K562 (cell line): Measurements from ENCODE around the gene MET. TPM values are rescaled to one million over a fixed set of nuclear protein-coding genes. Genes with fewer than 3 reads are reported as not detected.

Experiments
- ATAC-seq: fragments of 200-7000 bp; cut with Tn5 transposase; 3 replicates; pipeline ENCODE4 v1.9.1; 2020; ENCODE audit warnings: moderate library complexity
- BruUV-seq: library from RNA; stranded (reverse); fragments of 400-500 nt; replicated peaks from 2 replicates; lab custom pipeline; 2021; lab: Mats Ljungman, UMichigan
- CTCF ChIA-PET: fragments of 300-600 bp; formaldehyde crosslinking; extraction: SDS; loops from one replicate; lab custom pipeline; 2021; ENCODE audit warnings: low intra/inter-chr PET ratio; lab: Yijun Ruan, JAX
- POLR2A ChIA-PET: fragments of 300-600, 350-650 bp; sonication (Branson Sonifier 250); formaldehyde crosslinking; extraction: SDS; loops from one replicate; lab custom pipeline; 2021; ENCODE audit warnings: antibody characterized with exemption, inconsistent platforms; lab: Yijun Ruan, JAX
- DNase-seq, 4 experiments: peaks; one replicate each; pipeline versions ENCODE4 v3.0.0 to v3.0.0-alpha.2; 2011 to 2018; ENCODE audit warnings: low spot score in 3 of 4, mixed read lengths in 3 of 4; ENCODE audit errors: extremely low read depth in 1 of 4
- FAIRE-seq: peaks from 2 replicates; lab custom pipeline; 2011; peaks lifted over from hg19 to GRCh38; lab: Jason Lieb, UNC
- H2AFZ ChIP-seq: 2 replicates; pipeline ENCODE4 v1.6.0; 2011; ENCODE audit warnings: low read depth, low read length, control low read depth, inconsistent platforms
- H3K27ac ChIP-seq: fragments of 200-600 bp; 3 replicates; pipeline ENCODE4 v1.8.0; 2011; ENCODE audit warnings: low read depth, mild to moderate bottlenecking, control low read depth, inconsistent platforms, low read length, moderate library complexity, mixed read lengths; ENCODE audit errors: extremely low read depth
- H3K27me3 ChIP-seq, 2 experiments: fragments of 300-600 bp in 1 of 2; 2 replicates in 1 of 2; 3 replicates in 1 of 2; pipeline versions ENCODE4 v1.6.0 to v1.8.0; 2011; ENCODE audit warnings: inconsistent platforms in 2 of 2, low read length in 2 of 2, mild to moderate bottlenecking in 1 of 2, mixed read lengths in 1 of 2, moderate library complexity in 1 of 2; ENCODE audit not compliant: control insufficient read depth in 2 of 2, insufficient read depth in 2 of 2
- H3K36me3 ChIP-seq: fragments of 300-600 bp; 3 replicates; pipeline ENCODE4 v1.8.0; 2011; ENCODE audit warnings: mild to moderate bottlenecking, low read length, inconsistent platforms; ENCODE audit not compliant: control insufficient read depth, insufficient read depth
- H3K4me1 ChIP-seq, 2 experiments: fragments of 200-600 bp in 1 of 2; replicated peaks in 1 of 2; 2 replicates in 1 of 2; 3 replicates in 1 of 2; pipeline versions ENCODE4 v1.5.1 to v1.8.0; 2011; ENCODE audit warnings: inconsistent platforms in 2 of 2, low read length in 2 of 2, mild to moderate bottlenecking in 1 of 2, mixed read lengths in 1 of 2, moderate library complexity in 1 of 2; ENCODE audit not compliant: control insufficient read depth in 2 of 2, insufficient read depth in 2 of 2
- H3K4me2 ChIP-seq: 2 replicates; pipeline ENCODE4 v1.6.1; 2011; ENCODE audit warnings: low read length, control low read depth, inconsistent platforms, mixed read lengths; ENCODE audit not compliant: insufficient read depth
- H3K4me3 ChIP-seq: fragments of 200-600 bp; sonication (generic), shearing (Covaris generic); 2 replicates; pipeline ENCODE4 v1.5.1; 2016; ENCODE audit warnings: control low read depth, inconsistent platforms
- H3K79me2 ChIP-seq: fragments of 200-600 bp; 3 replicates; pipeline ENCODE4 v1.8.0; 2011; ENCODE audit warnings: low read length, inconsistent platforms; ENCODE audit not compliant: control insufficient read depth, insufficient read depth
- H3K9ac ChIP-seq, 2 experiments: 2 replicates each; pipeline versions ENCODE4 v1.6.0 to v1.6.1; 2011; ENCODE audit warnings: low read depth in 2 of 2, low read length in 2 of 2, control low read depth in 1 of 2, inconsistent platforms in 1 of 2, mild to moderate bottlenecking in 1 of 2, mixed read lengths in 1 of 2; ENCODE audit not compliant: insufficient read depth in 1 of 2
- H3K9me1 ChIP-seq: one replicate; pipeline ENCODE4 v1.6.0; 2011; ENCODE audit warnings: inconsistent platforms, mild to moderate bottlenecking, low read length, moderate library complexity; ENCODE audit not compliant: control insufficient read depth, insufficient read depth
- H3K9me3 ChIP-seq: replicated peaks from 2 replicates; pipeline ENCODE4 v1.5.1; 2011; ENCODE audit warnings: low read depth, low read length, inconsistent platforms; ENCODE audit not compliant: control insufficient read depth, insufficient read depth
- H4K20me1 ChIP-seq: replicated peaks from 2 replicates; pipeline ENCODE4 v1.6.1; 2011; ENCODE audit warnings: low read length, inconsistent platforms, mixed read lengths; ENCODE audit not compliant: control insufficient read depth, insufficient read depth
- CHD2 ChIP-seq: IDR thresholded peaks from 2 replicates; pipeline ENCODE4 v1.6.1; 2011; ENCODE audit warnings: low read depth, low read length
- MXI1 ChIP-seq: IDR thresholded peaks from 2 replicates; pipeline ENCODE4 v1.6.1; 2011; ENCODE audit warnings: low read depth, mild to moderate bottlenecking, improper control_type of control experiment, low read length
- RFX5 ChIP-seq: IDR thresholded peaks from 2 replicates; pipeline ENCODE4 v1.6.1; 2011; ENCODE audit warnings: low read depth, mild to moderate bottlenecking, improper control_type of control experiment, low read length
- WGBS: fragments of 100-300 bp; shearing (Covaris generic); methylation state at CpG from one replicate; pipeline ENCODE4 v1.1.6; 2016; ENCODE audit warnings: low coverage, mixed read lengths; ENCODE audit not compliant: insufficient coverage; ENCODE audit errors: missing lambda C conversion rate; 5-methylcytosine and 5-hydroxymethylcytosine counted together
- in situ Hi-C: fragments of 300-500 bp; cut with MboI; formaldehyde crosslinking; loops from 4 replicates; pipeline ENCODE4 v1.15.0; 2018; ENCODE audit warnings: inconsistent platforms, mixed read lengths
- intact Hi-C: fragments of 100-400 bp; cut with micrococcal nuclease; formaldehyde crosslinking; loops from 2 replicates; pipeline ENCODE4 v1.14.2; 2022
- polyA plus RNA-seq, 8 experiments: library from polyadenylated mRNA; depleted of rRNA in 4 of 8; stranded (reverse) in 5 of 8; unstranded in 3 of 8; fragments of >200 nt; fragmentation: Nextera tagmentation in 2 of 8; fragmentation: Illumina TruSeq in 1 of 8; extraction: Ambion mirVana in 2 of 8; extraction: Trizol in 1 of 8; gene quantifications; 2 replicates each; pipeline versions ENCODE4 v1.2.1 to v1.2.3, GENCODE V29; 2011 to 2014; ENCODE audit warnings: inconsistent platforms in 1 of 8, missing spikeins in 1 of 8
- total RNA-seq, 7 experiments: library from RNA; depleted of rRNA in 6 of 7; stranded (reverse); fragments of >200 nt in 6 of 7; fragmentation: Illumina TruSeq in 2 of 7; extraction: Trizol in 2 of 7; gene quantifications; 2 replicates each; pipeline versions ENCODE4 v1.2.1 to v1.2.3, GENCODE V29; 2011 to 2021; ENCODE audit warnings: low replicate concordance in 1 of 7
- TF ChIP-seq, protein P1 (sequence below): fragments of 200-800 bp; sonication (Bioruptor generic); IDR thresholded peaks from 2 replicates; pipeline ENCODE4 v1.6.1; 2017; ENCODE audit warnings: missing genetic modification characterization, missing compliant biosample characterization

MET gene
- total and polyA plus RNA-seq, 9 of the 15 experiments (the other 6 are each of a cell fraction or from before 2014, with no cell fraction given), result 0.84 to 2.4 (median 1.1) TPM

- no peaks in the 10 kb centered on the region for H3K9me3 ChIP-seq
- no peak overlapping the region for H2AFZ ChIP-seq
- no peaks in the 10 kb centered on the region for H3K9me1 ChIP-seq
- no peaks in the 10 kb centered on the region for H4K20me1 ChIP-seq
- H3K27me3 ChIP-seq, result peaks cover 16 to 28% of the 10 kb centered on the region in 2 experiments
- in situ Hi-C loops (no loop called here), intact Hi-C loops (loop anchor here (1.0 kb wide), 1 partner anchor 138 kb away; no protein-coding TSS in a partner anchor)
- 7% methylated on average over 7 of the region's 7 CpGs for WGBS
- FAIRE-seq, result no peak
- no peak for DNase-seq
- H3K4me3 ChIP-seq, result no peak overlapping the region
- no peaks in the 10 kb centered on the region for H3K79me2 ChIP-seq
- no peaks in the 10 kb centered on the region for H3K36me3 ChIP-seq
- BruUV-seq, result no TSS peak
- H3K4me2 ChIP-seq, result no peak overlapping the region
- H3K4me1 ChIP-seq, result peaks cover 0 to 11% of the 10 kb centered on the region in 2 experiments; a peak in 2 of 5 replicates
- ChIA-PET CTCF (interaction anchor here (0.6 to 2.6 kb wide), 5 partner anchors 131 to 553 kb away, joined by 3 to 32 read pairs (median 3); no protein-coding TSS in a partner anchor), POLR2A (no interaction called here)
- TF ChIP-seq MXI1, result no peak
- no peak for TF ChIP-seq RFX5
- TF ChIP-seq CHD2, result no peak
- TF ChIP-seq, protein P1, sequence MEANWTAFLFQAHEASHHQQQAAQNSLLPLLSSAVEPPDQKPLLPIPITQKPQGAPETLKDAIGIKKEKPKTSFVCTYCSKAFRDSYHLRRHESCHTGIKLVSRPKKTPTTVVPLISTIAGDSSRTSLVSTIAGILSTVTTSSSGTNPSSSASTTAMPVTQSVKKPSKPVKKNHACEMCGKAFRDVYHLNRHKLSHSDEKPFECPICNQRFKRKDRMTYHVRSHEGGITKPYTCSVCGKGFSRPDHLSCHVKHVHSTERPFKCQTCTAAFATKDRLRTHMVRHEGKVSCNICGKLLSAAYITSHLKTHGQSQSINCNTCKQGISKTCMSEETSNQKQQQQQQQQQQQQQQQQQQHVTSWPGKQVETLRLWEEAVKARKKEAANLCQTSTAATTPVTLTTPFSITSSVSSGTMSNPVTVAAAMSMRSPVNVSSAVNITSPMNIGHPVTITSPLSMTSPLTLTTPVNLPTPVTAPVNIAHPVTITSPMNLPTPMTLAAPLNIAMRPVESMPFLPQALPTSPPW (CRISPR knock-in tag), result no peak
- no peak overlapping the region for H3K9ac ChIP-seq
- H3K27ac ChIP-seq, result no peak overlapping the region
- ATAC-seq, result no peak
Measured at GRCh38 chr7:116671111-116671510, 885 bp upstream of the MET start.
